ENCODE results near the gene OS9. TPM values are rescaled to one million over a fixed set of nuclear protein-coding genes. Genes with fewer than 3 reads are reported as not detected.

OS9 gene
- total RNA-seq, 1 donor from 2014 or later = 222 TPM

DNA sequence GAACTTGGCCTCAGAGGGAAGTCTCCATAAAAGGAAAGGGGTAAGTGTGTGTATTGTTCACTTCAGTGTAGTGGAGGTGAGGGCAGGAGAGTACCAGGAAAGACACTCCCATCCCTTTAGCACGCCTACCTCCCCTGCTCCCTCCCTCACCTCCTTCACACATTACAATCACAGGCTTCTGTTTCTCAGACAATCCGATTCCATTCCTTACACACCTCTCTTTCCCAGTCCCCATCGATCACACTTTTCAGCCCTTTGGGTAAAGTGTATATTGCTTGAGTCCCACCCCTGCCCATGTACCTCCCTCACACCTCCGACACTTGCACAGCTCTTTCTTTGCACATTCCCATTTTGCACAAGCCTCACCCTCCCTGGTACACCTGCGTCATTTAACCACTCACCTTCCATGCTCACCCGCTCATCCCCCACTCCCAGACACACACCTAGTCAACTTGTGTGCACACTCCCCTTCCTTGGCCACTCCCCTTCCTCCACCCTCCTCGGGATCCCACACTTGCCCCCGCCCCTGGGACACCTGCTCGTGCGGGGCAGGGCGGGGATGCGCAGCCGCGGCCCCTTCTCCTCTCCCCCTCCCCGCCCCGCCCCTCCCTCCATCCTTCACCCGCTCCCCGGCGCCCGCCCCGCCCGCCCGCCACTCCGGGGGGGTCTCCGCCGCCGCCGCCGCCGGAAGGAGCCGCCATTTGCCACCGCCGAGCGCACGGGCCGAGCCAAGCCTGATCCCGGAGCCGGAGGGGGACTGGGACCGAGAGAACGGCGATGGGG, 60.7 kb downstream of the OS9 start, which contains the start of gene MARCHF9:
MARCHF9 (plus strand) TSS at position 693 of the 783 bp plus-strand sequence. CDS start 426 bp downstream, outside the sequence.
- peaks cover 23% of the 10 kb centered on the region for H3K36me3 Mint-ChIP-seq
- TF ChIP-seq, protein P1, sequence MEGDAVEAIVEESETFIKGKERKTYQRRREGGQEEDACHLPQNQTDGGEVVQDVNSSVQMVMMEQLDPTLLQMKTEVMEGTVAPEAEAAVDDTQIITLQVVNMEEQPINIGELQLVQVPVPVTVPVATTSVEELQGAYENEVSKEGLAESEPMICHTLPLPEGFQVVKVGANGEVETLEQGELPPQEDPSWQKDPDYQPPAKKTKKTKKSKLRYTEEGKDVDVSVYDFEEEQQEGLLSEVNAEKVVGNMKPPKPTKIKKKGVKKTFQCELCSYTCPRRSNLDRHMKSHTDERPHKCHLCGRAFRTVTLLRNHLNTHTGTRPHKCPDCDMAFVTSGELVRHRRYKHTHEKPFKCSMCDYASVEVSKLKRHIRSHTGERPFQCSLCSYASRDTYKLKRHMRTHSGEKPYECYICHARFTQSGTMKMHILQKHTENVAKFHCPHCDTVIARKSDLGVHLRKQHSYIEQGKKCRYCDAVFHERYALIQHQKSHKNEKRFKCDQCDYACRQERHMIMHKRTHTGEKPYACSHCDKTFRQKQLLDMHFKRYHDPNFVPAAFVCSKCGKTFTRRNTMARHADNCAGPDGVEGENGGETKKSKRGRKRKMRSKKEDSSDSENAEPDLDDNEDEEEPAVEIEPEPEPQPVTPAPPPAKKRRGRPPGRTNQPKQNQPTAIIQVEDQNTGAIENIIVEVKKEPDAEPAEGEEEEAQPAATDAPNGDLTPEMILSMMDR (conservative IDR thresholded peaks at IDR 0.05) = no peak
- H3K9me3 Mint-ChIP-seq = no peaks in the 10 kb centered on the region
- peak within 1 kb of the TSS; percentile 98 for H3K4me3 Mint-ChIP-seq
- H3K27ac Mint-ChIP-seq = peak within 1 kb of the TSS; percentile 95
- H3K4me1 Mint-ChIP-seq (ENCODE audit: unreplicated experiment) = peaks cover 48% of the 10 kb centered on the region
- no peak for DNase-seq (ENCODE audit: extremely low spot score, unreplicated experiment)
- peaks cover 45% of the 10 kb centered on the region for H3K27me3 Mint-ChIP-seq

DNA sequence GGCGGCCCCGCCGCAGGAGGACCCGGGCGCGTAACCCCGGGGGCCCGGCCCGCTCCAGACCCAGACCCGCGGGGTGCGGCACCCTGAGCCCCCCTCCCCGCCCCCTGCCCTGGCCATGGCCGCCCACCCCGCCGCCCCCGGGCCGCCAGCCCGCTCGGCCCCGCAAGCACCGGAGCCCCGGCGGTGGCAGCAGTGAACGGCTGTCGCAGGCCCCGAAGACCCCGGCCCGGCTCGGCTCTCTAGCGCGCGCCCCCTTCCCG, 61.2 kb downstream of the OS9 start:
- H3K4me3 Mint-ChIP-seq = no peak overlapping the region
- H3K9me3 Mint-ChIP-seq = no peaks in the 10 kb centered on the region
- peaks cover 48% of the 10 kb centered on the region for H3K4me1 Mint-ChIP-seq (ENCODE audit: unreplicated experiment)
- peaks cover 50% of the 10 kb centered on the region for H3K27me3 Mint-ChIP-seq
- peaks cover 24% of the 10 kb centered on the region for H3K36me3 Mint-ChIP-seq
- TF ChIP-seq, protein P1 (conservative IDR thresholded peaks at IDR 0.05) = no peak
- DNase-seq (ENCODE audit: extremely low spot score, unreplicated experiment) = no peak
- no peak overlapping the region for H3K27ac Mint-ChIP-seq

DNA sequence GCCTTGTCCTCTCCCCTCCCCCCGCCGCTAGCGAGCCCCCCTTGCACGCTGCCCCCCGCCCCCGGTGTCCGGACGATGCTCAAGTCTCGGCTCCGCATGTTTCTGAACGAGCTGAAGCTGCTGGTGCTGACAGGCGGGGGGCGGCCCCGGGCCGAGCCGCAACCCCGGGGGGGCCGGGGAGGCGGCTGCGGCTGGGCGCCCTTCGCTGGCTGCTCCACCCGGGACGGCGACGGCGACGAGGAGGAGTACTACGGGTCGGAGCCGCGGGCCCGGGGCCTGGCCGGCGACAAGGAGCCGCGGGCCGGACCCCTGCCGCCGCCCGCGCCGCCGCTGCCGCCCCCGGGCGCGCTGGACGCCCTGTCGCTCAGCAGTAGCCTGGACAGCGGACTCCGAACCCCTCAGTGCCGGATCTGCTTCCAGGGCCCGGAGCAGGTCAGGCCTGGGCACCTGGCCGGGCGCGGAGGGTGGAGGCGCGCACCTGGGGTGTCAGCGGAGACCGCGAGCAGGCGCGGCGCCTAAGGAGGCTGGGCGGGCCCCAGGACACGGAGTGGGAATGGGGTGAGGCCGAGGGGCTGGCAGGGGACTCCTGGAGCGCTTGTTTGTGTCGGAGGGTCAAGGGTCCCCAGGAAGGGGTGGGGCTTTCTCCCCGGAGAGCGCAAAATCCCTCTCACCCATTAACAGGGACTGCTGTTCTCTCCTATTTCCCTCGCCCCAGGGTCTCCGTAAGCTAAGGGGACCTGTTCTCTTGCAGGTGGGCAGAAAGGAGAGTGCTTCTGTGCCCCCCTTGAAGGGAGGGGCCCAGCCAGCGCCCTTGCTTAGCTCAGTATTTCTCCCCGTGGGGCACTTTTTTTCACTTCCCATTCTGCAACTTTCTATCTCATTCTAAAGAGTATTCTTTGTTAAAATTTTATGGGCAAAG, 61.8 kb downstream of the OS9 start:
- Mint-ChIP-seq H3K4me3 (peak overlapping the region; percentile 89), H3K36me3 (peaks cover 19% of the 10 kb centered on the region), H3K27ac (peak overlapping the region; percentile 90), H3K9me3 (no peaks in the 10 kb centered on the region), H3K4me1 (ENCODE audit: unreplicated experiment) (peaks cover 43% of the 10 kb centered on the region), H3K27me3 (peaks cover 56% of the 10 kb centered on the region)
- DNase-seq (ENCODE audit: extremely low spot score, unreplicated experiment) = no peak
- TF ChIP-seq, protein P1 (conservative IDR thresholded peaks at IDR 0.05) = no peak

DNA sequence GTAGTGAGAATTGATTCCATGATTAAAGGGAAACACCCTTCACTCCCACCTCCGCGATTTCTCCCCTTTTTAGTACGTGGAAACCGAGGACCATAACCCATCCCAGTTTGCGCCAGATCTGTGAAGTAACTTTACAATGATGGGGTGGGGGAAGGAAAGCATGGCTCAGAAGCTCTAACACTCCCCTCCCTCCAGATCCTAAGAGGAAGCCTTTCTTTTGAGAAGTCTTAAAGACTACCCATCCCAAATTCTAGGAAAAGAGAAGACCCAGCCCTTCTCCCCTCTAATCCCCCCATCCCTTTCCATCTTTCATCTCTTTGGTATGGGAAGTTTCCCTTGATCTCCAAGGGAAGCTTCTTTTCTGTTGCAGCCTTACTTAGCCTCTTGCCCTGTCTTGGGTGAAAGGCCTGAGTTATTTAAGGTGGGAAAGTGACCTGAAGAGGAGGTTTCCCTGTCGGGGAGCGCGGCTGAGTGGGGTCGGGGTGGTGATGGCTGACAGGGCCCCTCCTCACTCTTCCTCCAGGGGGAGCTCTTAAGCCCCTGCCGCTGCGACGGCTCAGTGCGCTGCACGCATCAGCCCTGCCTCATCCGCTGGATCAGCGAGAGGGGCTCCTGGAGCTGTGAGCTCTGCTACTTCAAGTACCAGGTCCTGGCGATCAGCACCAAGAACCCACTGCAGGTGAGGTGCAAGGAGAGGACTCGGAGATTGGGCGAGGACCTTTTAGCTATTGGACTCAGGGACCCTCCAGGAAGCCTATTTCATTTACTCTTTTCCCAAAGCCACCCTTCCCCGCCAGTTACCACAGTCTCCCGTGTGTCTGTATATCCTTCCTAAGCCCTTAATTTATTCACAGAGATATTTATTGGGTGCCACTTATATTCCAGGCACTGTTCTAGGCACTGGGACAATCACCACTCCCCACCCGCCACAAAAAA, 62.7 kb downstream of the OS9 start:
- H3K36me3 Mint-ChIP-seq = peaks cover 12% of the 10 kb centered on the region
- peaks cover 34% of the 10 kb centered on the region for H3K4me1 Mint-ChIP-seq (ENCODE audit: unreplicated experiment)
- H3K27me3 Mint-ChIP-seq = peaks cover 64% of the 10 kb centered on the region
- H3K4me3 Mint-ChIP-seq = peak overlapping the region; percentile 89
- TF ChIP-seq, protein P1 (conservative IDR thresholded peaks at IDR 0.05) = peak; percentile 83
- peak overlapping the region; percentile 90 for H3K27ac Mint-ChIP-seq
- no peaks in the 10 kb centered on the region for H3K9me3 Mint-ChIP-seq
- DNase-seq (ENCODE audit: extremely low spot score, unreplicated experiment) = no peak

DNA sequence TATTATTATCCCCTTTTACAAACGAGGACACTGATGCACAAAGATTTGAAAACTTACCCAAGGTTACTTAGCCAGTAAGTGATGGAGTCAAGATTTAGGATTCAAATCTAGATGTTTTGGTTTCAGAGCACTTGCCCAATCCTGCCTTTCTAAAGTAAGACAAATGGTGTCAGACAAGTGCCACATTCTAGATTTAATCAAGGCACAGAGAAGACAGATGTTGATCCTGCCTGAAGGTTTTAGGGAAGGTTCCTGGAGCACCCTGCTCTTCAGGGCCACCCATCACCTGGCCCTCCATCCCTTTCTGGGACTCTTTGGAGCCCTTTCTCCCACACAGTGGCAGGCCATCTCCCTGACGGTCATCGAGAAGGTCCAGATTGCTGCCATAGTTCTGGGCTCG, 63.8 kb downstream of the OS9 start:
- Mint-ChIP-seq H3K4me1 (ENCODE audit: unreplicated experiment) (peaks cover 26% of the 10 kb centered on the region), H3K4me3 (no peak overlapping the region), H3K27me3 (peaks cover 69% of the 10 kb centered on the region), H3K27ac (no peak overlapping the region), H3K9me3 (no peaks in the 10 kb centered on the region), H3K36me3 (peaks cover 8% of the 10 kb centered on the region)
- TF ChIP-seq, protein P1 (conservative IDR thresholded peaks at IDR 0.05) = no peak
- DNase-seq (ENCODE audit: extremely low spot score, unreplicated experiment) = no peak
